Measurements from ENCODE around the gene MPV17L. TPM values are rescaled to one million over a fixed set of nuclear protein-coding genes. Genes with fewer than 3 reads are reported as not detected.
"Not testable (repeated sequence)": the region's sequence is repeated elsewhere in the genome, so short reads cannot be mapped to it uniquely, and the experiment has no call there.

Gene MPV17L
- total RNA-seq, 4 donors from 2014 or later: 7.9 to 13.7 (median 11.3) TPM

GRCh38 chr16:15418206-15418605 lies 22.7 kb downstream of the MPV17L start:
- no peak overlapping the region for H3K4me3 ChIP-seq
- H3K27me3 ChIP-seq: no peaks in the 10 kb centered on the region
- H3K27ac ChIP-seq: no peak overlapping the region
- H3K9me3 ChIP-seq: no peaks in the 10 kb centered on the region
- WGBS, 2 donors (ENCODE audit: low coverage in 1 of 2): 51 to 60% methylated on average over 1 to 3 of the region's 3 CpGs
- no peaks in the 10 kb centered on the region for H3K36me3 ChIP-seq
- H3K4me1 ChIP-seq: no peaks in the 10 kb centered on the region
- no peak for TF ChIP-seq EP300 (IDR thresholded peaks at IDR 0.05)
- no peak for TF ChIP-seq POLR2A (IDR thresholded peaks at IDR 0.05)
- TF ChIP-seq POLR2AphosphoS5 (IDR thresholded peaks at IDR 0.05): no peak
- TF ChIP-seq CTCF (IDR thresholded peaks at IDR 0.05): no peak
- ATAC-seq: no peak

GRCh38 chr16:15421696-15422095 lies 26.1 kb downstream of the MPV17L start:
- not testable (repeated sequence) for ATAC-seq, H3K27me3 ChIP-seq, H3K27ac ChIP-seq, H3K4me1 ChIP-seq, H3K9me3 ChIP-seq, H3K36me3 ChIP-seq, H3K4me3 ChIP-seq
- 63 to 80% methylated on average over 1 to 2 of the region's 5 CpGs for WGBS, 2 donors (ENCODE audit: low coverage in 1 of 2)

DNA sequence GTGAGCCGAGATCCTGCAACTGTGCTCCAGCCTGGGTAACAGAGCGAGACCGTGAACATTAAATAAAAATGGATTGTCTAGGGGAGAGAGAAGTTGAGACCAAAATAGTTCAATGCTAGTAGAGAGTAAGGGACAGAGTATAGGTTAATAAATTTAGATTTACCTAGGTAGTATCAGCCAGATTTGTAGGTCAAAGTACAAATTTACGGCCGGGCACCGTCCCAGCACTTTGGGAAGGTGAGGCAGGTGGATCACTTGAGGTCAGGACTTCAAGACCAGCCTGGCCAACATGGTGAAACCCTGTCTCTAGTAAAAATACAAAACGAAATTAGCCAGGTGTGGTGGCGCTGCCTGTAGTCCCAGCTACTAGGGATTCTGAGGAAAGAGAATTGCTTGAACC lies 26.7 kb downstream of the MPV17L start:
- Histone ChIP-seq H3K4me3 (no peak overlapping the region), H3K9me3 (no peaks in the 10 kb centered on the region), H3K27me3 (no peaks in the 10 kb centered on the region), H3K27ac (no peak overlapping the region), H3K36me3 (no peaks in the 10 kb centered on the region), H3K4me1 (peaks cover 0 to 1% (median 0%) of the 10 kb centered on the region in 3 donors)
- TF ChIP-seq CTCF (IDR thresholded peaks at IDR 0.05): no peak
- no peak for TF ChIP-seq EP300 (IDR thresholded peaks at IDR 0.05)
- no peak for TF ChIP-seq POLR2AphosphoS5 (IDR thresholded peaks at IDR 0.05)
- TF ChIP-seq POLR2A (IDR thresholded peaks at IDR 0.05): no peak
- WGBS, 2 donors (ENCODE audit: low coverage in 1 of 2): 83 to 89% methylated on average over 3 to 8 of the region's 8 CpGs
- ATAC-seq: no peak

- no peak for ATAC-seq
- no peak overlapping the region for H3K27ac ChIP-seq
- H3K9me3 ChIP-seq: no peaks in the 10 kb centered on the region
- peaks cover 0 to 14% (median 0%) of the 10 kb centered on the region in 3 donors for H3K4me1 ChIP-seq
- TF ChIP-seq POLR2A (IDR thresholded peaks at IDR 0.05): no peak
- TF ChIP-seq EP300 (IDR thresholded peaks at IDR 0.05): no peak
- no peak for TF ChIP-seq CTCF (IDR thresholded peaks at IDR 0.05)
- TF ChIP-seq POLR2AphosphoS5 (IDR thresholded peaks at IDR 0.05): no peak
- H3K4me3 ChIP-seq: no peak overlapping the region
- no peaks in the 10 kb centered on the region for H3K27me3 ChIP-seq
- H3K36me3 ChIP-seq: no peaks in the 10 kb centered on the region
- 81 to 86% methylated on average over 6 of the region's 6 CpGs for WGBS, 2 donors (ENCODE audit: low coverage in 1 of 2)
These were observed 30.3 kb downstream of the MPV17L start for GRCh38 chr16:15425861-15426260.

DNA sequence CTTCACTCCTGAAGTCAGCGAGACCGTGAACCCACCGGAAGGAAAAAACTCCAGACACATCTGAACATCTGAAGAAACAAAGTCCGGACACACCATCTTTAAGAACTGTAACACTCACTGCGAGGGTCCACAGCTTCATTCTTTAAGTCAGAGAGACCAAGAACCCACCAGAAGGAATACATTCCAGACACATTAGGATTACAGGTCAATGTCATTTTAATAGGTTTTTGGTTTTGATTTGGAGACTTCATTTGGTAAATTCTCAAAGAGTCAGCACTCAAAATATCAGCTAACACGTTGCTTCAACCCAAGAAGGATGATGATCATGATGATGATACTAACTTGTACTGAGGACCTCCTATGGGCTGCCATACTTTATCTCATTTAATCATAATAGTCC lies 31.2 kb downstream of the MPV17L start:
- WGBS, 2 donors (ENCODE audit: low coverage in 1 of 2): 67 to 72% methylated on average over 2 to 6 of the region's 6 CpGs
- TF ChIP-seq POLR2A (IDR thresholded peaks at IDR 0.05) (no peak), EP300 (IDR thresholded peaks at IDR 0.05) (no peak), POLR2AphosphoS5 (IDR thresholded peaks at IDR 0.05) (no peak), CTCF (IDR thresholded peaks at IDR 0.05) (no peak)
- no peak overlapping the region for H3K4me3 ChIP-seq
- no peak for ATAC-seq
- H3K9me3 ChIP-seq: no peaks in the 10 kb centered on the region
- H3K4me1 ChIP-seq: peaks cover 0 to 14% (median 0%) of the 10 kb centered on the region in 3 donors
- H3K27me3 ChIP-seq: no peaks in the 10 kb centered on the region
- H3K36me3 ChIP-seq: no peaks in the 10 kb centered on the region
- H3K27ac ChIP-seq: peak overlapping the region in 1 of 4 donors; percentile 66
